Breast epithelium (tissue), 4 donors: Measurements from ENCODE around the gene VSTM2B. TPM values are rescaled to one million over a fixed set of nuclear protein-coding genes. Genes with fewer than 3 reads are reported as not detected.
"Not testable (repeated sequence)": the region's sequence is repeated elsewhere in the genome, so short reads cannot be mapped to it uniquely, and the experiment has no call there.

Experiments
- DNase-seq, 2 donors: peaks; one replicate each; pipeline ENCODE4 v3.0.0-alpha.2; 2019; ENCODE audit warnings: low spot score in 2 of 2
- H3K27ac ChIP-seq, 2 donors: fragments of 200-600 bp; sonication (generic) in 1 of 2; one replicate each; pipeline ENCODE4 v1.5.1; 2016 to 2019; ENCODE audit warnings: mild to moderate bottlenecking in 1 of 2
- H3K27me3 ChIP-seq, 2 donors: fragments of 200-600 bp; sonication (generic) in 1 of 2; one replicate each; pipeline versions ENCODE4 v1.5.1 to v1.6.0; 2017 to 2019; ENCODE audit warnings: control low read depth in 1 of 2, mild to moderate bottlenecking in 1 of 2
- H3K36me3 ChIP-seq: fragments of 200-600 bp; one replicate; pipeline ENCODE4 v1.5.1; 2019
- H3K4me1 ChIP-seq, 2 donors: fragments of 200-600 bp; sonication (generic); one replicate each; pipeline ENCODE4 v1.5.1; 2016 to 2019; ENCODE audit warnings: control low read depth in 1 of 2
- H3K4me3 ChIP-seq, 3 donors: fragments of 200-600 bp; sonication (generic); 1 replicate in 2 of 3; 2 replicates in 1 of 3; pipeline ENCODE4 v1.5.1; 2016 to 2019; ENCODE audit warnings: mild to moderate bottlenecking in 3 of 3, moderate library complexity in 2 of 3
- H3K9me3 ChIP-seq, 2 donors: fragments of 200-600 bp; sonication (generic) in 1 of 2; one replicate each; pipeline ENCODE4 v1.5.1; 2016 to 2019; ENCODE audit warnings: control low read depth in 1 of 2
- POLR2A ChIP-seq: fragments of 450-650 bp; IDR thresholded peaks from one replicate; pipeline ENCODE4 v1.6.1; 2016; ENCODE audit warnings: antibody characterized with exemption, mild to moderate bottlenecking, moderate library complexity
- POLR2AphosphoS5 ChIP-seq, 3 donors: sonication (generic); formaldehyde crosslinking; IDR thresholded peaks; one replicate each; pipeline ENCODE4 v1.6.1; 2017; ENCODE audit warnings: antibody characterized with exemption in 3 of 3
- intact Hi-C: fragments of 100-400 bp; cut with DNase I; formaldehyde crosslinking; loops from one replicate; pipeline ENCODE4 v1.15.1; 2023; ENCODE audit warnings: low total_unique reads
- total RNA-seq, 3 donors: library from RNA; depleted of rRNA; stranded (reverse); fragments of >200 nt; gene quantifications; one replicate each; pipeline ENCODE4 v1.1.0, GENCODE V29; 2016
- TF ChIP-seq, protein P1 (sequence below), 3 donors: fragments of 450-650 bp; IDR thresholded peaks; one replicate each; pipeline ENCODE4 v1.5.1; 2016 to 2017; ENCODE audit warnings: antibody characterized with exemption in 3 of 3, mild to moderate bottlenecking in 3 of 3, moderate library complexity in 3 of 3

VSTM2B gene
- total RNA-seq, 3 donors from 2014 or later = not detected

DNA sequence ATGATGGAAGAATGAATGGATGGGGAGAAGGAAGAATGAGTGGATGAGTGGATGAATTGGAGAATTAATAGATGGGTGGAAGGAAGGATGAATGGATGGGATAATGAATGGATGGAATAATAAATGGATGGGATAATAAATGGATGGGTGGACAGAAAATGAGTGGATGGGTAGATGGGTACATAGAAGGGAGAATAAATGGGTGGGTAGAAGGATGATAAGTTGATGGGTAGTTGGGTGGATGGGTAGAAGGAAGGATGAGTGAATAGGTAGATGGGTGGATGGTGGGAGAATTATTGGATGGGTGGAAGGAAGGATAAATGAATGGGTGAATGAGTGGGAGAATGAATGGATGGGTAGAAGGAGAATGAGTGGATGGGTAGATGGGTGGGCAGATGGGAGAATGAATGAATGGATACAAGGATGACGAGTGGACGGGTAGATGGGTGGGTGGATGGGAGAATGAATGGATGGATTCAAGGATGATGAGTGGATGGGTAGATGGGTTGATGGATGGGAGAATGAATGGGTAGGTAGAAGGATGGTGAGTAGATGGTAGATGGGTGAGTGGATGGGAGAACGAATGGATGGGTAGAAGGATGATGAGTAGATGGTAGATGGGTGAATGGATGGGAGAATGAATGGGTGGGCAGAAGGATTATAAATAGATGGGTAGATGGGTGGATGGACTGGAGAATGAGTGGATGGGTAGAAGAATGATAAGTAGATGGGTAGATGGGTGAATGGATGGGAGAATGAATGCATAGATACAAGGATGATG is 15.9 kb downstream of the VSTM2B start:
- intact Hi-C loops = no loop called here
- no peak for DNase-seq
- Histone ChIP-seq H3K4me3 (no peak overlapping the region), H3K27ac (no peak overlapping the region), H3K9me3 (no peaks in the 10 kb centered on the region), H3K4me1 (no peaks in the 10 kb centered on the region), H3K27me3 (peaks cover 0 to 28% of the 10 kb centered on the region in 2 donors), H3K36me3 (no peaks in the 10 kb centered on the region)
- TF ChIP-seq, protein P1, sequence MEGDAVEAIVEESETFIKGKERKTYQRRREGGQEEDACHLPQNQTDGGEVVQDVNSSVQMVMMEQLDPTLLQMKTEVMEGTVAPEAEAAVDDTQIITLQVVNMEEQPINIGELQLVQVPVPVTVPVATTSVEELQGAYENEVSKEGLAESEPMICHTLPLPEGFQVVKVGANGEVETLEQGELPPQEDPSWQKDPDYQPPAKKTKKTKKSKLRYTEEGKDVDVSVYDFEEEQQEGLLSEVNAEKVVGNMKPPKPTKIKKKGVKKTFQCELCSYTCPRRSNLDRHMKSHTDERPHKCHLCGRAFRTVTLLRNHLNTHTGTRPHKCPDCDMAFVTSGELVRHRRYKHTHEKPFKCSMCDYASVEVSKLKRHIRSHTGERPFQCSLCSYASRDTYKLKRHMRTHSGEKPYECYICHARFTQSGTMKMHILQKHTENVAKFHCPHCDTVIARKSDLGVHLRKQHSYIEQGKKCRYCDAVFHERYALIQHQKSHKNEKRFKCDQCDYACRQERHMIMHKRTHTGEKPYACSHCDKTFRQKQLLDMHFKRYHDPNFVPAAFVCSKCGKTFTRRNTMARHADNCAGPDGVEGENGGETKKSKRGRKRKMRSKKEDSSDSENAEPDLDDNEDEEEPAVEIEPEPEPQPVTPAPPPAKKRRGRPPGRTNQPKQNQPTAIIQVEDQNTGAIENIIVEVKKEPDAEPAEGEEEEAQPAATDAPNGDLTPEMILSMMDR (IDR thresholded peaks at IDR 0.05) = no peak
- TF ChIP-seq POLR2AphosphoS5 (IDR thresholded peaks at IDR 0.05) (no peak), POLR2A (no peak)

DNA sequence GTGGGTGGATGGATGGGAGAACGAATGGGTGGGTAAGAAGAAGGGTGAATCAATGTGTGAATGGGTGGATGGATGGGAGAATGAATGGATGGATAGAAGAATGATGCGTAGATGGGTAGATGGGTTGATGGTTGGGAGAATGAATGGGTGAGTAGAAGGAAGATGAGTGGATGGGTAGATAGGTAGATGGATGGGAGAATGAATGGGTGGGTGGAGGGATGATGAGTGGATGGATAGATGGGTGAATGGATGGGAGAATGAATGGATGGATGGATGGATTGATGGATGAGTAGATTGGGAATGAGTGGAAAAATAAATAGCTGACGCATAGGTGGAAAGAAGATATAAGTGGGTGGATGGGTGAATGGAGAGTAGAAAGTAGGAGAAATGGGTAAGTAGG is 16.5 kb downstream of the VSTM2B start:
- no peak overlapping the region for H3K4me3 ChIP-seq
- intact Hi-C loops = no loop called here
- no peak for DNase-seq
- no peaks in the 10 kb centered on the region for H3K9me3 ChIP-seq
- no peaks in the 10 kb centered on the region for H3K36me3 ChIP-seq
- no peaks in the 10 kb centered on the region for H3K4me1 ChIP-seq
- no peak overlapping the region for H3K27ac ChIP-seq
- peaks cover 0 to 26% of the 10 kb centered on the region in 2 donors for H3K27me3 ChIP-seq
- TF ChIP-seq POLR2A (no peak), POLR2AphosphoS5 (IDR thresholded peaks at IDR 0.05) (no peak)
- TF ChIP-seq, protein P1 (IDR thresholded peaks at IDR 0.05) = no peak

DNA sequence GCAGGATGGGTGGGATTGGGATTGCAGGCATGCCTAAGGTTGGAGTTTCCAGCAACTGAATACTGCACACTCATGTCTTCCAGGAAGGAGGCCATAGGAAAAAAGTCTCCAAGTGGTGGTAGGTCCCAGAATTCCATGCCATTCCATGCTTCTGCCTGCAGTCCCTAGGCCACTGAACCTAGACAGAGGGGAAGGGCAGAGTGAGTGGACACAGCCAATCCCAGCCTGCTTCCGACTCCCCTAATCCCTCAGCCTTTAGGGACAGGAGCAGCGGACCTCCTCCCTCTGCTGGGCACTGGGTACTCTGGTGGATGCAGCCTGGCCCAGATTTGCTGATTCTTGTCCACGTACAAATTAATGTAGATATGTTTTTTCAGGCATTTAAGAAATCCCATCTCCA is 17.0 kb downstream of the VSTM2B start:
- no peak overlapping the region for H3K27ac ChIP-seq
- no peaks in the 10 kb centered on the region for H3K9me3 ChIP-seq
- intact Hi-C loops = no loop called here
- peaks cover 0 to 24% of the 10 kb centered on the region in 2 donors for H3K27me3 ChIP-seq
- no peak overlapping the region for H3K4me3 ChIP-seq
- no peaks in the 10 kb centered on the region for H3K4me1 ChIP-seq
- DNase-seq = peak in 1 of 2 donors; percentile 12
- TF ChIP-seq, protein P1 (IDR thresholded peaks at IDR 0.05) = no peak
- TF ChIP-seq POLR2A = no peak
- no peak for TF ChIP-seq POLR2AphosphoS5 (IDR thresholded peaks at IDR 0.05)
- no peaks in the 10 kb centered on the region for H3K36me3 ChIP-seq

DNA sequence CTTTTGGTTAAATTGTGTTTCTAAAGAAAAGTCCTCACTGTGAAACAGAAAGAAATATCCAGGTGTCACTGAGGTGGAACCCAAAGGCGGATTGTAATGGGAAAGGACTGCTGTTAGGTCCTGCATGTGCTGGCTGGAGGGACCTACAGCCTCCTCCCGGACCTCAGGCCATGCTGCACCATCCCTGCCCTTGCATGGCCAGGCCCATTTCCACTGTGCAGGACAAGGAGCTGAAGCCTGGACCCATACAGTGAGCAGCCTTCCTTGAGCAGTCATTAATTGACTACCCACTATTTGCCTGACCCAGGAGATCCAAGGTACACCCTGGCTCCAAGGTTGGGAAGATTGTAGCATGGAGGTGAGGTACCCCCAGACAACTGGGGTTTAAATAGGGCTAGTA is 17.6 kb downstream of the VSTM2B start:
- peaks cover 0 to 20% of the 10 kb centered on the region in 2 donors for H3K27me3 ChIP-seq
- no peaks in the 10 kb centered on the region for H3K36me3 ChIP-seq
- peak in 1 of 2 donors; percentile 2 for DNase-seq
- H3K9me3 ChIP-seq = no peaks in the 10 kb centered on the region
- intact Hi-C loops = no loop called here
- H3K4me1 ChIP-seq = no peaks in the 10 kb centered on the region
- H3K27ac ChIP-seq = no peak overlapping the region
- TF ChIP-seq POLR2AphosphoS5 (IDR thresholded peaks at IDR 0.05) (no peak), POLR2A (no peak)
- no peak overlapping the region for H3K4me3 ChIP-seq

DNA sequence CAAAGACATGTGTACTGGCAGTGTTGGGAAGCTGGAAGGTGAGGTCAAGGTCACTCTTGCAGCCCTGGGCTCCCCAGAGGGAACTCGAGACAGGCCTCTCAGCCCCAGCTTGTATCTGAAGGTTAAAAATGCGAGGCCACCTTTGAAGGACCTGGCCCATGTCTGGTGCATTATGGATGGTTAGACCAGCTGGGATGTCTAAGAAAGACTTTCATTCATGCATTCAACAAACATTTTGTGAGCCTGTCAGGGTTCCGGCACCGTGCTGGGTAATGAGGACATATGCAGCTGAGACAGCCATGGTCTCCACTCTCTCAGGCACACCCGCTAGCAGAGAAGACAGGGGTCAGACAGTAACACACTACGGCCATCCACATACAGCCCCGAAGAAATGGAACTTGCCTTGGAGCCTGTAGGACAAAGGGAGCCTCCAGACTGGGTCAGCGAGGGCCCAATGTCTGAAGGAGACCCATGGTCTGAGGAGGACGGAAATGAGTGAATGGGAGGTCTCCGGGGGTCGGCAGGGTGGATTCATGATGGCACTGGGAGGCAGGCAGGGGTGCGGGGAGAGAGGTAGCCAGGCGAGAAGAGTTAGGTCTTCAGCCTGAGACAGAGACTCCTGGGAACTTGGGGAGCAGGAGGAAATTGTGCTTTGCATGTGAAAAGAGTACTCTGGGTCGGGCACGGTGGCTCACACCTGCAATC is 19.0 kb downstream of the VSTM2B start:
- H3K4me1 ChIP-seq = no peaks in the 10 kb centered on the region
- H3K9me3 ChIP-seq = no peaks in the 10 kb centered on the region
- TF ChIP-seq POLR2AphosphoS5 (IDR thresholded peaks at IDR 0.05) = no peak
- peak in 1 of 2 donors; percentile 20 for DNase-seq
- H3K27ac ChIP-seq = no peak overlapping the region
- no peaks in the 10 kb centered on the region for H3K36me3 ChIP-seq
- peaks cover 0 to 9% of the 10 kb centered on the region in 2 donors for H3K27me3 ChIP-seq
- H3K4me3 ChIP-seq = no peak overlapping the region
- intact Hi-C loops = no loop called here

DNA sequence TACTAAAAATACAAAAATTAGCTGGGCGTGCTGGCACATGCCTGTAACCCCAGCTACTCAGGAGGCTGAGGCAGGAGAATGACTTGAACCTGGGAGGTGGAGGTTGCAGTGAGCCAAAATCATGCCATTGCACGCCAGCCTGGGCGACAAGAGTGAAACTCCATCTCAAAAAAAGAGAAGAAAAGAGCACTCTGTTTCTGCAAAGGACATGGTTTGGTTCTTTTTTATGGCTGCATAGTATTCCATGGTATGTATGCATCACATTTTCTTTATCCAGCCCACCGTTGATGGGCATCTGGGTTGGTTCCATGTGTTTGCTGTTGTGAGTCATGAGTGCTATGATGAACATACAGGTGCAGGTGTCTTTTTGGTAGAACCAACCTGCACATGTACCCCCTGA is 19.7 kb downstream of the VSTM2B start:
- intact Hi-C loops, H3K4me3 ChIP-seq, H3K9me3 ChIP-seq, H3K27me3 ChIP-seq, H3K36me3 ChIP-seq, H3K27ac ChIP-seq, H3K4me1 ChIP-seq: not testable (repeated sequence)
- DNase-seq = peak in 1 of 2 donors; percentile 14
